WI38 (cell line): ENCODE results near the gene FZD1.

Experiments
- H3K4me3 ChIP-seq: 2 replicates; pipeline ENCODE4 v1.5.1; 2011; ENCODE audit warnings: low read depth, mild to moderate bottlenecking, control low read depth, low read length
- TF ChIP-seq, protein P1 (sequence below): IDR thresholded peaks from 2 replicates; pipeline ENCODE4 v1.5.1; 2012; ENCODE audit warnings: low read depth, mild to moderate bottlenecking, control low read depth, low read length

FZD1 gene

DNA sequence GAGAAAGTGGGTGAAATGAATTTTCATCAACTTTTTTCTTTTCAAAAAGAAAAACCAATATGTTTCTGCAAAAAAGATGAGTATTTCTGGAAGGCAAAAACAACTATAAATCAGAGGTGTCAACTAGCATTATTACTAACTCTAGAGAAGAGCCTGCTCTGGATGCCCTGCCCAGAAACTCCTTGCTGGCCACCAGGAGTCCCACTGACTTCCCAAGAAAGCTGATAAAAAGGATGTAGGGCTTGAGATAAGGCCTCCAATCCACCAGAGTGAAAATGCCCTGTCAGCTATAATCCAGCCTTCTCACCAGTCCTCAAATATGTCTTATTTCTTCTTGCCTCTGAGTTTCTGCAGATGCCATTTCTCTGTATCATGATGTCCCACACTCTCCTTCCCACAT is 16.7 kb upstream of the FZD1 start:
- TF ChIP-seq, protein P1, sequence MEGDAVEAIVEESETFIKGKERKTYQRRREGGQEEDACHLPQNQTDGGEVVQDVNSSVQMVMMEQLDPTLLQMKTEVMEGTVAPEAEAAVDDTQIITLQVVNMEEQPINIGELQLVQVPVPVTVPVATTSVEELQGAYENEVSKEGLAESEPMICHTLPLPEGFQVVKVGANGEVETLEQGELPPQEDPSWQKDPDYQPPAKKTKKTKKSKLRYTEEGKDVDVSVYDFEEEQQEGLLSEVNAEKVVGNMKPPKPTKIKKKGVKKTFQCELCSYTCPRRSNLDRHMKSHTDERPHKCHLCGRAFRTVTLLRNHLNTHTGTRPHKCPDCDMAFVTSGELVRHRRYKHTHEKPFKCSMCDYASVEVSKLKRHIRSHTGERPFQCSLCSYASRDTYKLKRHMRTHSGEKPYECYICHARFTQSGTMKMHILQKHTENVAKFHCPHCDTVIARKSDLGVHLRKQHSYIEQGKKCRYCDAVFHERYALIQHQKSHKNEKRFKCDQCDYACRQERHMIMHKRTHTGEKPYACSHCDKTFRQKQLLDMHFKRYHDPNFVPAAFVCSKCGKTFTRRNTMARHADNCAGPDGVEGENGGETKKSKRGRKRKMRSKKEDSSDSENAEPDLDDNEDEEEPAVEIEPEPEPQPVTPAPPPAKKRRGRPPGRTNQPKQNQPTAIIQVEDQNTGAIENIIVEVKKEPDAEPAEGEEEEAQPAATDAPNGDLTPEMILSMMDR = no peak
- H3K4me3 ChIP-seq = no peak overlapping the region

DNA sequence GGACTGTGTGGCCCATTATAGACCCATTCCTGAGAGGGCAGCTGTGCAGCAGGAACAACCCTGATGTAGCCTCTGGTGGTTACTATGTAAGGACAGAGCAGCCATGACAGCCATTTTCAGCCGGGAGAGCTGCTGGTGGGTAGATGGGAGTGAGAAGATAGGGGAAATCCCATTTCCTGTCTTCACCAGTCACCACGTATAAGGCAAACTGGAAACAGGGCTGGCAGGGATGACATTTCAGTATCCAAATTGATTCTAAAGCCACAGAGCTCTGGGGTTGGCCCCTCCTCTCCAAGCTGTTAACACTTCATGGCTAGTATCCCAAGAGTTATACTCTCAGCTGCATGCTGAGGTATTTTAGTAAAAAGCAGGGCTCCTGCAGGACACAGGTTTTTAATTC is 15.2 kb upstream of the FZD1 start:
- TF ChIP-seq, protein P1 = no peak
- H3K4me3 ChIP-seq = no peak overlapping the region

DNA sequence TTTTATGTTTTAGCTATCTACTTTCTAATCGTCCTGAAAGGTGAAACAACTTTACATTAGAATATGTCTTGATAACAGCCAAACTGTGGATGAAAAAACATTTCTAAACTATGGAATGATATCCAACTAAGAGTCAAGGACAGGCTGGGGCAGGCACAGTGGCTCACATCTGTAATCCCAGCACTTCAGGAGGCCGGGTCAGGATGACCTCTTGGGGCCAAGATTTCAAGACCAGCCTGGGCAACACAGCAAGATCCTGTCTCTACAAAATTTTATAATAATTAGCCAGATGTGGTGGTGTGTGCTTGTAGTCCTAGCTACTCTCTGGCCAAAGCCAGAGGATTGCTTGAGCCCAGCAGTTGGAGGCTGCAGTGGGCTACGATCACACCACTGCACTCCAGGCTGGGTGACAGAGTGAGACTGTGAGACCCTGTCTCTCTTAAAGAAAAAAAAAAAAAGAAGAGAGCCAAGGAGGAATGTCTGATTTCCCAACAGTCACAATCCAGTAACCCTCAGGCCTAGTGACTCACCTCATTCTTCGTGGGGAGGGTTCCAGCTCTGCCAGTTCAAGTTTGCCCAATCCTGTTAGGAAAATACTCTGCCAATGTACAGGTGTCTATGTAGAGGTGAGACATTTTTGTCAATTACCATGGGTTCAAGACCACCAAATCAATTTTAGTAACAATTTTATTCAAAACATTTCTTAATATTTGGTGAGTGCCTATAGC is 14.6 kb upstream of the FZD1 start:
- no peak overlapping the region for H3K4me3 ChIP-seq
- TF ChIP-seq, protein P1 = no peak

DNA sequence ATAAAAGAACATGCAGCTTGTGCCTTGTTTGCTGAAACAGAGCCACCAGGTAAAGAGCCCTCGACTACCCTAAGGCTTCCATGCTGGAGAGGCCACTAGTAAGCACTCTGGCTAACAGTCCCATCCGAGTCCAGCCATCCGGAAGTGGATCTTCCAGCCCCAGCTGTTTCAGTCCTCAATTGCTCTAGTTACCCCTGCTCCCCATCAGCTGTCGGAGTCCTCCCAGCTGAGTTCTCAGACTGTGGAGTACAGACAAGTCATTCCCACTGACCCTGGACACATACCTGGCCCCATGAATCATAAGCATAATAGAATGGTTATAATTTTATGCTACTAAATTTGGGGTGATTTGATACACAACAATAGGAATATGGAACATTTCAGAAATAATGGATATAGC is 13.5 kb upstream of the FZD1 start:
- H3K4me3 ChIP-seq = no peak overlapping the region
- TF ChIP-seq, protein P1 = no peak

DNA sequence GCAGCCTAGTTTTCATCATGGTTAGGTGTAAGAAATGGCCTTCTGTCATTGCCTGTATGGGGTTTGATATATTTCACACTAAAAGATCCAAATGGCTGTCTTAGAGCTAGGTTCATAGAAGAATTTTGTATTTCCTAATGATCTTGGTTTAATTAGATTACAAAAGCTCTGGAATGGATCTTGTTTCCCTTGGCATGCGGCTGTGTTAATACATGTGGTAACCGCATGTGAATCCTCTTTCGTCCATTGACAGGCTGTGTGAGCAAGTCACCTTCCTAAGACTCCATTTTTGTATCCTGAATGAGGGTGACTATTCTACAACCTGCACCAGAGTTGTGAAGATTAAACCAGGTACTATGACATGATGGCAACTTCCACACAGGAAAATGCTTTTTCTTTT is 12.4 kb upstream of the FZD1 start:
- no peak overlapping the region for H3K4me3 ChIP-seq
- TF ChIP-seq, protein P1 = no peak

DNA sequence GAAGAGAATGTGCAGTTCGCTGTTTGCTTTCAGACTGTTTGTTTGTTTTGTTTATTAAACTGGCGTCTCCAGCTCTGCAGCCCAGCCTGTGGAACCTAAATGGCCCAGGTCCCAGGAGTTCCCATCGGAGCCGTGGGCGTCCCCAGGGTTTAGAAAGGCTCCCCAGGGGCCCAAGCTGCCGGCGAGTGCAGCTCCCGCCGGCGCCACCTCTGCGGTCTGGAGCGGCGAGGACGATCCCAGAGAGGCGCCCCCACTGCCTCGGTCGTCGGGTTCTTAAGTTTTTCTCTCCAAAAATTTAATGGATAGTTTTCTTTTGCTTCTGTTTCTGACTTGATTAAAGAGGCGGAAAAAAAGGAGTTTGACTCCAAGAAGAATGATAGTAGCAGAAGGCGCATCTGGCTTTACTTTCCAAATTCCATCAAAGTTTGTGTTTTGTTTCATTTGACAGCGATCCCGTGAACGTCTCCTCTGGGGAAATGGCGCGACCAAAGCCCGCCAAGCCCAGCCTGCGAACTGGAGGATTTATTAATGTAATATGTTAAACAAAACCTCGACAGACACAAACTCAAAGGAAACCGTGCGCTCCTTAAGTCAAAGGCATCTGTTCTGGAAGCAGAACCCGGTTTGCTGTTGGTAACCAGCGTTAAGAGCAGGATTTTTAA is 718 bp upstream of the FZD1 start:
- TF ChIP-seq, protein P1 = no peak
- peak overlapping the region; percentile 73 for H3K4me3 ChIP-seq

DNA sequence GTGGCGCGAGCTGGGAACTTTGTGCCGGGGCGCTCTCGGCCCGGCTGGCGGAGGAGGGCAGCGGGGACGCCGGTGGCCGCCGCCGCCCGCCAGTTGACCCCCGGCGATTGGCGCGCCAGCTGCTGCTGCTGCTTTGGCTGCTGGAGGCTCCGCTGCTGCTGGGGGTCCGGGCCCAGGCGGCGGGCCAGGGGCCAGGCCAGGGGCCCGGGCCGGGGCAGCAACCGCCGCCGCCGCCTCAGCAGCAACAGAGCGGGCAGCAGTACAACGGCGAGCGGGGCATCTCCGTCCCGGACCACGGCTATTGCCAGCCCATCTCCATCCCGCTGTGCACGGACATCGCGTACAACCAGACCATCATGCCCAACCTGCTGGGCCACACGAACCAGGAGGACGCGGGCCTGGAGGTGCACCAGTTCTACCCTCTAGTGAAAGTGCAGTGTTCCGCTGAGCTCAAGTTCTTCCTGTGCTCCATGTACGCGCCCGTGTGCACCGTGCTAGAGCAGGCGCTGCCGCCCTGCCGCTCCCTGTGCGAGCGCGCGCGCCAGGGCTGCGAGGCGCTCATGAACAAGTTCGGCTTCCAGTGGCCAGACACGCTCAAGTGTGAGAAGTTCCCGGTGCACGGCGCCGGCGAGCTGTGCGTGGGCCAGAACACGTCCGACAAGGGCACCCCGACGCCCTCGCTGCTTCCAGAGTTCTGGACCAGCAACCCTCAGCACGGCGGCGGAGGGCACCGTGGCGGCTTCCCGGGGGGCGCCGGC is 870 bp downstream of the FZD1 start:
- peak overlapping the region; percentile 73 for H3K4me3 ChIP-seq
- TF ChIP-seq, protein P1 = no peak
